Suppressor macrophage treated with lipopolysaccharide for 1 hour (primary cell): ENCODE results near the gene CHADL.
"Not testable (repeated sequence)": the region's sequence is repeated elsewhere in the genome, so short reads cannot be mapped to it uniquely, and the experiment has no call there.

Experiments
- DNase-seq, 3 donors: peaks; one replicate each; pipeline ENCODE4 v3.0.0-alpha.2; 2020 to 2022

CHADL gene

GRCh38 chr22:41226723-41227655 is 13.7 kb downstream of the CHADL start:
- peak; percentile 54 to 67 (median 62) for DNase-seq

- no peak for DNase-seq
These were observed 17.2 kb downstream of the CHADL start for GRCh38 chr22:41223535-41223934.

GRCh38 chr22:41222846-41223507 is 17.8 kb downstream of the CHADL start:
- DNase-seq, result no peak

DNA sequence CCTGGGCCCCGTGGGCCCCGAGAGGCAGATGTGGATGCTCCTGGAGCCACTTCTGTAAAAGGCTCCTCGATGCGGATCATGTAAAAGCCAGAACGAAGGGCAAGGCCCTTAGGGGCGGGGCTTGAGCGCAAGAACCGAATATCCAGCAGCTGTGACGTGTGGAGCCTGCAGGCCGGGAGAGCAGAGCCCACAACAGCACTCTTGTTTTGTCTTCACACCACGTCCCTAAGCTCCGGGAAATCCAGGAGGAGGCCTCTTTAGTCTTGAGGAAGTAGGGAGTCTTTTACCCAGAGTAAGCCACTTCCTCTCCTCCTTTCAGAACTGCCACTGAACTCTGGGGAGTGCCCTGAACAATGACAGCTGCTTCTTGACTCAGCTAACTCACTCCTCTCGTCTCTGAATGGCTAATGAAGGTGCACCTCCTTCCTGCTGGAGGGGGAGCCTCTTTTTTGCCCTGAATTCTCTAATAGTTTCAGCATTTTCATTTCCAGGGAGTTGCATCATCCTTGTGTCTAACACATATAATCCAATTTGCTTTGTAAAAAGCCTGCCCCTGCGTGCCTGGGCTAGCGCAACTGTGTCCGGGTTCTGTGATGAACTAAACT is 23.1 kb downstream of the CHADL start:
- peak; percentile 92 to 98 (median 95) for DNase-seq

GRCh38 chr22:41216984-41217383 is 23.7 kb downstream of the CHADL start:
- DNase-seq, result peak; percentile 28 to 42 (median 32)

DNA sequence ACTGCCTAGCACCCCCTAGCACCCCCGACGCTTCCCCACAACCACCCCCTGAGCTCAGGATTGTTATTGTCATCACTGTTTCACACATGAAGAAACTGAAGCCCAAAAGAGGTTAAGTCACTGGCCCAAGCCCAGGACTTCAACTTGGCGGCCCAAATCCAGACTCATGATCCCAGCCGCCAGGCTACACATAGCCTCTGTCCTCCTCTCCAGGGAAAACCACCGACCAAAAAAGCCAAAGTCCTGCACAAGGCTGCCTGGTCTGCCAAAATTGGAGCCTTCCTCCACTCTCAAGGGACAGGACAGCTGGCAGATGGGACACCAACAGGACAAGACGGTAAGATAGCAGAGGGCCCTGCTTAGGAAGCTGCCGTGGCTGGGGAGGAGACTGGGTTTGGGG is 24.8 kb downstream of the CHADL start:
- DNase-seq, result no peak

- DNase-seq, result no peak
These were observed 25.3 kb downstream of the CHADL start for GRCh38 chr22:41215409-41215808.

DNA sequence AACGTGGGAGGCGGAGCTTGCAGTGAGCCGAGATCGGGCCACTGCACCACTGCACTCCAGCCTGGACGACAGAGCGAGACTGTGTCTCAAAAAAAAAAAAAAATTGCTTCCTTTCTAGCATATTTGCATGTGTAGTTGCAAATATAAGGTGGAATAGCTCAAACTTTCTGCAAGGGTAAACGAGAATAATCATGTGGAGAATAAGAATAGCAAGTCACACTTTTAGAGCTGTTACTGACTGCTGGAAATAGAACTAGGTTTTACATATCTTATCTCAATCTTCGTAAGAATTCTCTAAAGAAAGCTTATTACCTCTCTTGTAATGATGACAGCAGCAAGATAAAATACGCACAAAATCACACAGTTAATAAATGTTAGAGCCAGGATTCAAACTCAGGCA is 34.0 kb downstream of the CHADL start:
- no peak for DNase-seq

DNA sequence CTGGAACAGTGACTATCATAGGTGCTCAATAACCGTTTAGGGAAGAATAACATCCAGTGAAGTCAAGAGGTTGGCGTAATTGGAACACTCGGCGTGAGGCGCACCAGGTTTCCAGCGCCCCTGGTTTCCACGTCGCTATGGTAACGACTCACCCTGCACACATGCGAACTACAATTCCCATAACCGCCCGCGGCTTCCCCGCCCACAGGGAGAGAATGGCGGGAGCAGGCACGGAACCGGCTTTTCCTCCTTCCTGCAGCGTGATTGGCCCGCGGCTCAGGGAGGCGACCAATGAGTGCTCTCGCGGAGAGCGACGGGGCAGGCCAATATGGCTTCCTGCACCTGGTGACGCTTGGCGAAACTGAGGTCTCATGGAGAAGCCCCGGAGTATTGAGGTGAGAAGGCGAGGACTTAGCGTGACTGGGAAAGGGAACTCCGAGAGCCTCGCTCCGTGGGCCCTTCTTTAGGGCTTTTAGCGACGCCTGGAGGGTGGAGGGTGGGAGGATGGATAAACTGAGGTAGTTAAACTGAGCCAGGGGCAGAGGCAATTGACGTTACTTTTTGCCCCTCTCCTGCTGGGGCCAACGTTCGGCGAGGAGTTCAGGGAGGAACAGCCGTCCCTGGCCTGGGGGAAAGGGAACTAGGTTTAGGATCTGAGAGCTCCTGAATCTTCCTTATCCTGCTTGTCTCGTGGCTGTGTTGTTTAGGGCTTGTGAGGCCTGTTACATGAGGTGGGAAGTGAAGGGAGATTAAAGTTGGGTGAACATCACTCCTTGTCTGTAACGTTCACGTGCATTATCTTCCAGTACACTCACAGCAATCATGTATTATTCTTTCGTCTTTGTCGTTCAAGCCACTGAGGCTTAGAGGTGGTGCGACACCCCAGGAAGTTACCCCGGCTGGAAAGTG is 35.5 kb downstream of the CHADL start, which contains the start of gene L3MBTL2:
L3MBTL2 (plus strand) TSS at position 321 of the 909 bp plus-strand sequence; CDS start at position 372, 51 bp downstream.
- DNase-seq, result peak; percentile 97 to 98 (median 97)

DNA sequence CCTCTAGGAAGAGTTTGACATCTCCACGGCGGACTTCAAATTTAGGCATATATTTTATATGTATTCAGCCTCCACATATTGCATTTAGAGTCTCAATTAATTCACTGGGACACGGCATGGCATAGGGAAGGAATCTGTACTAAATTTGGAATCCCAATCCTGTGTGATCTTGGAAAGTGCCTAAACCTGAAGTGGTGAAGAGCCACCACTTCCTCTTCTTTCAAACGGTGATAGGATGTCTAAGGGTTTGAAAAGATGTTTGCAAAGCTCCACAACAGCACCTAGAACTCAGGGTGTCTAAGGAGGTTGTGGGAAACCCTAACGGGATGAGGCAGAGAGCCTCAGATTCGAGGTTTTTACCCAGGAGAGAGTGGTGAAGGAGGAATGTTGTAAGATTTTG is 36.7 kb downstream of the CHADL start:
- DNase-seq, result no peak

DNA sequence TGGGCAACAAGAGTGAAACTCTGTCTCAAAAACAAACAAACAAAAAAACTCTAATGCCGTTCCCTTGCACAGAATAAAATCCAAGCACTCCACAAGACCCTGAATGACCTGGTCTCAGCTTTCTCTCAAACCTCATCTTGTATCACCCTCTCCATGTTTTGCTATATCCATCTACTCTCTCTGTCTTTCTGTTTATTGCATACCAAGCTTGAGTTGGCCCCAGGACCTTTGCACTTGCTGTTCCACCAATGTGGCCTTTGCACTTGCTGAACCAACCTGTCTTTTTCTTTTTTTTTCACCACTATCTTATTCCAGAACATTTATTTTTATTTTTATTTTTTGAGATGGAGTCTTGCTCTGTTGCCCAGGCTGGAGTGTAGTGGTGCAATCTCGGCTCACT is 37.6 kb downstream of the CHADL start:
- no peak for DNase-seq

- peak in 2 of 3 donors; percentile 8 to 34 for DNase-seq
These were observed 39.6 kb downstream of the CHADL start for GRCh38 chr22:41201141-41201540.

- peak; percentile 49 to 57 (median 52) for DNase-seq
These were observed 42.6 kb downstream of the CHADL start for GRCh38 chr22:41198027-41198580.

DNA sequence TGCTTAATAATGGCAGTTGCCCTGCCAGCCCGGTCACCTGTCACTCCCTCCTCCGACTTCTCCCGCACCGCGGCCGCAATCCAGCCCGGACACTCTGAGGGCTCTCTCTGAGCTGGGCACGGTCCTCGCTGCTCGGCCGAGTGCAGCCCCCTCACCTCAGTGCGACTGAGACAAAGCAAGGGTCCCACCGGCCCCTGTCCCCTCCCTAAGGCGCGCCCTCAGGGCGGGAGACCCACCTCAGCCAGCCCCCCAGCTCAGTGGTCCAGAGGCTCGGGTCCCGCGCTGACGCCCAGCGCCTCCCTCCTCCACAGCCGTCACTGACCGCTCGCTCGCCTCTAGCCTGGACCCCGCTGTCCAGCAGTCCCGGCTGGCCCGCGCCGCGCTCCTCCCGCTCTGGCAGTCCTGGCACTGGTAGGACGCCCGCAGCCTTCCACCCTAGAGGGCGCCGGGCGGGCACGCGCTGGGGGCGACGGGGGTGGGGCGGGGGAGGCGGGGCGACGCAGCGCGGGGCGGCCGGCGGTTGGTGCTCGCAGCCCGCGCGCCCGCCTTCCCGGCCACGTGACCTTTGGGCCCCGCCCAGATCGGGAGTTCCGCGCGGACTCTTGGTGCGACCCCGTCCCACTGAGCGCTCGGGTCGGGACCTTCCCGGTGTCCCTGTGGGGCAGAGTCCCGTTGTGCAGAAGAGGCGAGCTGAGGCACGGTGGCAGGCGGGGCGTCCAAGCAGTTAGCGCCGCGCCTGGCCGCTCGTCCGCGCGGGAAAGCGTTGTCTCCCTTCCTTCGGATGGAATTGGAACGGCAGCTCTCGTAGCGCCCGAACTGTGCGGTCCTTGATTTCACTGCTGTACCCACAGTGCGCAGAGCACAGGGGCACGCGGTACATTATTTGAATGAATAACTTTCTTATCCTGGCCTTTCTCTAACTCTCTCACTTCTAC is 43.4 kb downstream of the CHADL start:
- peak; percentile 86 to 96 (median 92) for DNase-seq

GRCh38 chr22:41193829-41194228 is 46.9 kb downstream of the CHADL start:
- no peak for DNase-seq

DNA sequence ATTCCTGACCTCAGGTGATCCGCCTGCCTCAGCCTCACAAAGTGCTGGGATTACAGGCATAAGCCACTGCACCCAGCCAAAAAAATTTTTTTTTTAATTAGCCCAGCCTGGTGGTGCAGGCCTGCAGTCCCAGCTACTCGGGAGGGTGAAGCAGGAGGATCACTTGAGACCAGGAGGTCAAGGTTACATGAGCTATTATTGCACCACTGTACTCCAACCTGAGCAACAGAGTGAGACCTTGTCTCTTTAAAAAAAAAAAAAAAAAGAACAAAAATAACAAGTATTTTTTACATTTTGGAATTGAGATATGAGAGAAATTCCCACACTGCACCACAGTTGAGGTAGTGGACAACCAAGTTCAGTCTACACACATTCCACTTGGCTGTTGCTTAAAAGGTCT is 49.3 kb downstream of the CHADL start:
- no peak for DNase-seq

GRCh38 chr22:41184679-41185078 is 56.1 kb downstream of the CHADL start:
- DNase-seq, result no peak

DNA sequence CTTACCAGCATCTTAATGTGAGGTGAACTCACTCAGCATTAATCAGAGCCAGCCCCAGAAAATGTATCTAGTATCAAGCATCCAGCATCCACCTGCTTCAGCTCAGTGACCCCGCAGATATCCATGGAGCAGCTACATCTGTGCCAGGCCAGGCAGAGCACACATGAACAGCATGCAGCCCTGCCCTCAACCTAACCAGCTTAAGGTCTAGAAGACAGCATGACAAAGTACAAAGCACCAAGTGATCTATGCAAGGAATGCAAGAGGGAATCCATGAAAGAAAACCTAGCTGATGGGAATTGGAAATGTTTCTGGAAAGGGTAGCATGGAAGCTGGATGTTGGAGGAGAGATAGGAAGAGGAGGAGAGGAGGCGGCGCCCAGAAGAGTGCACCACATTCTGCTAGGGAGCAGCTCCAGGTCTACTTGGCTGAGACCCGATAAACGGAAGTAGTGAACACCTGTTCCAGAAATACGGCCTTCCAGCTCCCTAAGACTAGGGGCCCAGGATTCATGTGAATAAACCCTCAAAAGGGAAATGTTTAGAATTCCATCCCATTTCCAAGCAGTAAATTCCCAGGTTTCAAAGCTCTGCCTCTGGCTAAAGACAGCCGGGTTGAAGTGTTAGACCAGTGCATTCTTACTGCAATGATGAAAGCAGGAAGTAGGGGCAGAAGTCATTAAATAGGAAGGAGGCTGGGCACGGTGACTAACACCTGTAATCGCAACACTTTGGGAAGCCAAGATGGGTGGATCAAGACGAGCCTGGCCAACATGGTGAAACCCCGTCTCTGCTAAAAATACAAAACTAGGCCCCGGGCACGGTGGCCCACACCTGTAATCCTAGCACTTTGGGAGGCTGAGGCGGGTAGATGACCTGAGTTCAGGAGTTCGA is 59.1 kb downstream of the CHADL start:
- DNase-seq, result peak; percentile 66 to 76 (median 67)

DNA sequence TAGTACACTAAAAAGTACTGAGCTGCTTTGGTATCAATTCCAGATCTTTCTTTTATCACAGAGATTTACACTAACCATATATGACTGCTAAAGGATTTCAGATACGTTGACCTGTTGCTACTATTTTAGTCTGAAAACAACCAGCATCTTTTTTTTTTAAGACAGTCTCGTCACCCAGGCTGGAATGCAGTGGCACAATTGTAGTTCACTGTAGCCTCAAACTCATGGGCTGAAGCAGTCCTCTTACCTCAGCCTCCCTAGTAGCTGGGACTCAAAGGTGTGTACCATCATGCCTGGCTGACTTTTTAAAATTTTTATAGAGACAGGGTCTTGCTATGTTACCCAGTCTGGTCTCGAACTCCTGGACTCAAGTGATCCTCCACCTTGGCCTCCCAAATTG is 59.8 kb downstream of the CHADL start:
- DNase-seq, result no peak

GRCh38 chr22:41180362-41180761 is 60.4 kb downstream of the CHADL start:
- DNase-seq, result not testable (repeated sequence)
